B cell (primary cell): ENCODE results near the gene LYSMD3. TPM values are rescaled to one million over a fixed set of nuclear protein-coding genes. Genes with fewer than 3 reads are reported as not detected.

Experiments used
- ATAC-seq: fragments of 200-7000 bp; cut with Tn5 transposase; one replicate; pipeline ENCODE4 v1.10.0; 2021; ENCODE audit warnings: low read depth, mild to moderate bottlenecking, moderate number of reproducible peaks, moderate library complexity
- CTCF ChIA-PET: fragments of 350-600 bp; sonication (Branson Sonifier 250); formaldehyde crosslinking; loops from one replicate; lab custom pipeline; 2021; ENCODE audit warnings: antibody characterized with exemption, inconsistent platforms; lab: Charles Lee
- POLR2A ChIA-PET: fragments of 350-600 bp; sonication (Branson Sonifier 250); formaldehyde crosslinking; loops from one replicate; lab custom pipeline; 2021; ENCODE audit warnings: antibody characterized with exemption; lab: Charles Lee
- DNase-seq: peaks from one replicate; pipeline ENCODE4 v3.0.0; 2013
- H2AFZ ChIP-seq: 2 replicates; pipeline ENCODE4 v1.6.1; 2012; ENCODE audit warnings: mild to moderate bottlenecking, low read depth, low read length; ENCODE audit not compliant: insufficient read depth, poor library complexity, severe bottlenecking
- H3K27ac ChIP-seq, 2 donors: 1 replicate in 1 of 2; 2 replicates in 1 of 2; pipeline ENCODE4 v1.5.1; 2012 to 2013; ENCODE audit warnings: low read length in 2 of 2, mild to moderate bottlenecking in 2 of 2, moderate library complexity in 1 of 2
- H3K27me3 ChIP-seq, 4 experiments: fragments of 200-600 bp in 1 of 4; sonication (generic) in 1 of 4; replicated peaks in 1 of 4; 1 replicate in 2 of 4; 2 replicates in 2 of 4; pipeline versions ENCODE4 v1.6.1 to v1.7.0; 2013 to 2016; ENCODE audit warnings: low read length in 3 of 4, mild to moderate bottlenecking in 2 of 4, mixed read lengths in 1 of 4, moderate library complexity in 1 of 4; ENCODE audit not compliant: insufficient read depth in 4 of 4, control insufficient read depth in 3 of 4; ENCODE audit errors: control extremely low read depth in 1 of 4
- H3K36me3 ChIP-seq, 2 experiments: replicated peaks in 1 of 2; 1 replicate in 1 of 2; 2 replicates in 1 of 2; pipeline versions ENCODE4 v1.6.1 to v1.7.1; 2013; ENCODE audit warnings: low read length in 1 of 2; ENCODE audit not compliant: insufficient read depth in 2 of 2, control insufficient read depth in 1 of 2; ENCODE audit errors: control extremely low read depth in 1 of 2, extremely low read depth in 1 of 2
- H3K4me1 ChIP-seq, 2 donors: fragments of 200-600 bp in 1 of 2; sonication (generic) in 1 of 2; 1 replicate in 1 of 2; 2 replicates in 1 of 2; pipeline versions ENCODE4 v1.5.1 to v1.6.1; 2013 to 2017; ENCODE audit warnings: low read length in 2 of 2; ENCODE audit not compliant: control insufficient read depth in 2 of 2, insufficient read depth in 2 of 2
- H3K4me2 ChIP-seq: replicated peaks from 2 replicates; pipeline ENCODE3; 2012; ENCODE audit warnings: mild to moderate bottlenecking, low read depth, low read length; ENCODE audit not compliant: poor library complexity, severe bottlenecking
- H3K4me3 ChIP-seq, 5 experiments: fragments of 200-600 bp in 1 of 5; sonication (generic) in 1 of 5; 1 replicate in 3 of 5; 2 replicates in 2 of 5; pipeline versions ENCODE4 v1.5.1 to v1.7.0; 2011 to 2016; ENCODE audit warnings: low read length in 4 of 5, mild to moderate bottlenecking in 4 of 5, low read depth in 2 of 5, control low read depth in 1 of 5, moderate library complexity in 1 of 5; ENCODE audit not compliant: insufficient read depth in 1 of 5; ENCODE audit errors: control extremely low read depth in 1 of 5, extremely low read depth in 1 of 5
- H3K79me2 ChIP-seq: fragments of 200-600 bp; sonication (generic); one replicate; pipeline ENCODE4 v1.6.0; 2016; ENCODE audit warnings: low read length; ENCODE audit not compliant: control insufficient read depth, insufficient read depth
- H3K9ac ChIP-seq: fragments of 200-600 bp; sonication (generic); 2 replicates; pipeline ENCODE4 v1.6.1; 2017; ENCODE audit warnings: mild to moderate bottlenecking, low read length, moderate library complexity
- H3K9me3 ChIP-seq, 3 donors: one replicate each; pipeline versions ENCODE4 v1.6.1 to v1.7.1; 2013; ENCODE audit warnings: low read length in 2 of 3; ENCODE audit not compliant: control insufficient read depth in 2 of 3, insufficient read depth in 1 of 3; ENCODE audit errors: control extremely low read depth in 1 of 3
- H4K20me1 ChIP-seq: 2 replicates; pipeline ENCODE4 v1.6.0; 2012; ENCODE audit warnings: mild to moderate bottlenecking, low read length; ENCODE audit not compliant: insufficient read depth, control insufficient read depth, poor library complexity, severe bottlenecking
- H3K27ac Mint-ChIP-seq: one replicate; pipeline ENCODE4 v1.8.0; 2021; ENCODE audit warnings: mixed read lengths
- H3K27me3 Mint-ChIP-seq: one replicate; pipeline ENCODE4 v1.8.0; 2021; ENCODE audit warnings: mixed read lengths
- H3K4me1 Mint-ChIP-seq: one replicate; pipeline ENCODE4 v1.8.0; 2021; ENCODE audit warnings: mixed read lengths
- H3K4me3 Mint-ChIP-seq: one replicate; pipeline ENCODE4 v1.8.0; 2021; ENCODE audit warnings: mixed read lengths
- H3K9me3 Mint-ChIP-seq: one replicate; pipeline ENCODE4 v1.8.0; 2022; ENCODE audit warnings: mixed read lengths; ENCODE audit not compliant: insufficient read depth
- CTCF ChIP-seq: fragments of 200-600 bp; IDR thresholded peaks from one replicate; pipeline ENCODE4 v1.8.0; 2022; ENCODE audit warnings: antibody characterized with exemption, mild to moderate bottlenecking
- EZH2 ChIP-seq: IDR thresholded peaks from 2 replicates; pipeline ENCODE4 v1.6.1; 2012; ENCODE audit warnings: borderline replicate concordance, low read depth, mild to moderate bottlenecking, moderate library complexity, low read length; ENCODE audit not compliant: insufficient read depth, poor library complexity, severe bottlenecking
- WGBS: methylation state at CpG from one replicate; pipeline ENCODE4 v1.1.5; 2013; ENCODE audit warnings: missing lambda C conversion rate; ENCODE audit not compliant: insufficient coverage; 5-methylcytosine and 5-hydroxymethylcytosine counted together
- intact Hi-C: fragments of 100-400 bp; cut with micrococcal nuclease; formaldehyde crosslinking; loops from one replicate; pipeline ENCODE4 v1.10.0; 2022
- polyA plus RNA-seq: library from polyadenylated mRNA; depleted of rRNA; stranded (reverse); fragments of >200 nt; gene quantifications from 2 replicates; pipeline ENCODE4 v1.2.3, GENCODE V29; 2012
- total RNA-seq, 2 donors: library from RNA; stranded (reverse); fragments of 120-200 nt in 1 of 2; gene quantifications; 1 replicate in 1 of 2; 2 replicates in 1 of 2; pipeline versions ENCODE4 v1.2.3 to v1.2.4, GENCODE V29; 2013 to 2022

The LYSMD3 gene
- total and polyA plus RNA-seq, 2 donors (not counting 1 experiment from before 2014, with no cell fraction given): 6.0 to 25.2 TPM

- H3K9me3 Mint-ChIP-seq: no peaks in the 10 kb centered on the region
- H3K4me3 ChIP-seq: no peak overlapping the region
- peaks cover 50% of the 10 kb centered on the region for H3K27me3 Mint-ChIP-seq
Observed at GRCh38 chr5:90553711-90554110, 24.3 kb upstream of the LYSMD3 start.

GRCh38 chr5:90551376-90551775 is 22.0 kb upstream of the LYSMD3 start:
- Histone ChIP-seq H3K9ac (no peak overlapping the region), H3K4me1 (peaks cover 3% of the 10 kb centered on the region in 2 donors), H3K4me3 (no peak overlapping the region), H4K20me1 (no peaks in the 10 kb centered on the region), H3K27me3 (peaks cover 0 to 29% (median 7%) of the 10 kb centered on the region in 4 experiments), H3K27ac (no peak overlapping the region), H3K36me3 (no peaks in the 10 kb centered on the region), H3K9me3 (peaks cover 0 to 4% (median 0%) of the 10 kb centered on the region in 3 donors), H2AFZ (no peak overlapping the region), H3K4me2 (no peak overlapping the region), H3K79me2 (no peaks in the 10 kb centered on the region)
- Mint-ChIP-seq H3K4me3 (no peak overlapping the region), H3K9me3 (no peaks in the 10 kb centered on the region), H3K27ac (no peak overlapping the region), H3K27me3 (peaks cover 38% of the 10 kb centered on the region), H3K4me1 (peaks cover 8% of the 10 kb centered on the region)
- ChIA-PET POLR2A (no interaction called here), CTCF (interaction anchor here (1.0 kb wide), 1 partner anchor 10 kb away, joined by 3 read pairs; no protein-coding TSS in a partner anchor)
- intact Hi-C loops: no loop called here
- 86% methylated on average over 4 of the region's 5 CpGs for WGBS
- no peak for ATAC-seq
- peak; percentile 25 for DNase-seq
- TF ChIP-seq EZH2: no peak
- no peak for TF ChIP-seq CTCF

More at GRCh38 chr5:90553711-90554110, 24.3 kb upstream of the LYSMD3 start:
- H3K27ac Mint-ChIP-seq: no peak overlapping the region
- Histone ChIP-seq H3K36me3 (no peaks in the 10 kb centered on the region), H3K27ac (no peak overlapping the region), H3K9me3 (peaks cover 0 to 10% (median 1%) of the 10 kb centered on the region in 3 donors), H3K4me1 (peaks cover 9 to 11% of the 10 kb centered on the region in 2 donors), H3K79me2 (no peaks in the 10 kb centered on the region), H3K4me2 (no peak overlapping the region), H4K20me1 (no peaks in the 10 kb centered on the region), H3K27me3 (peaks cover 0 to 38% (median 16%) of the 10 kb centered on the region in 4 experiments), H3K9ac (no peak overlapping the region), H2AFZ (no peak overlapping the region)
- intact Hi-C loops: no loop called here
- H3K4me1 Mint-ChIP-seq: peaks cover 19% of the 10 kb centered on the region
- ChIA-PET POLR2A (no interaction called here), CTCF (no interaction called here)
- TF ChIP-seq CTCF (no peak), EZH2 (no peak)
- no peak overlapping the region for H3K4me3 Mint-ChIP-seq
- ATAC-seq: no peak
- DNase-seq: no peak
